Mononuclear cell (primary cell): ENCODE measurements around the gene FRMD4A. TPM values are rescaled to one million over a fixed set of nuclear protein-coding genes. Genes with fewer than 3 reads are reported as not detected.

Experiments used
- H3K27me3 ChIP-seq: 2 replicates; pipeline ENCODE4 v1.6.0; 2011; ENCODE audit warnings: low read length, control low read depth; ENCODE audit not compliant: insufficient read depth
- H3K4me1 ChIP-seq: 2 replicates; pipeline ENCODE4 v1.5.1; 2011; ENCODE audit warnings: mild to moderate bottlenecking, low read length, control low read depth; ENCODE audit not compliant: insufficient read depth
- H3K4me3 ChIP-seq: 2 replicates; pipeline ENCODE4 v1.5.1; 2011; ENCODE audit warnings: mild to moderate bottlenecking, low read length, moderate library complexity
- H3K9me3 ChIP-seq: 2 replicates; pipeline ENCODE4 v1.5.1; 2011; ENCODE audit warnings: low read depth, mild to moderate bottlenecking, control low read depth, low read length
- total RNA-seq: library from RNA; depleted of rRNA; stranded (reverse); fragments of >200 nt; gene quantifications from one replicate; pipeline ENCODE4 v1.2.3, GENCODE V29; 2012

FRMD4A gene
- total RNA-seq, 1 donor: 0.63 TPM

DNA sequence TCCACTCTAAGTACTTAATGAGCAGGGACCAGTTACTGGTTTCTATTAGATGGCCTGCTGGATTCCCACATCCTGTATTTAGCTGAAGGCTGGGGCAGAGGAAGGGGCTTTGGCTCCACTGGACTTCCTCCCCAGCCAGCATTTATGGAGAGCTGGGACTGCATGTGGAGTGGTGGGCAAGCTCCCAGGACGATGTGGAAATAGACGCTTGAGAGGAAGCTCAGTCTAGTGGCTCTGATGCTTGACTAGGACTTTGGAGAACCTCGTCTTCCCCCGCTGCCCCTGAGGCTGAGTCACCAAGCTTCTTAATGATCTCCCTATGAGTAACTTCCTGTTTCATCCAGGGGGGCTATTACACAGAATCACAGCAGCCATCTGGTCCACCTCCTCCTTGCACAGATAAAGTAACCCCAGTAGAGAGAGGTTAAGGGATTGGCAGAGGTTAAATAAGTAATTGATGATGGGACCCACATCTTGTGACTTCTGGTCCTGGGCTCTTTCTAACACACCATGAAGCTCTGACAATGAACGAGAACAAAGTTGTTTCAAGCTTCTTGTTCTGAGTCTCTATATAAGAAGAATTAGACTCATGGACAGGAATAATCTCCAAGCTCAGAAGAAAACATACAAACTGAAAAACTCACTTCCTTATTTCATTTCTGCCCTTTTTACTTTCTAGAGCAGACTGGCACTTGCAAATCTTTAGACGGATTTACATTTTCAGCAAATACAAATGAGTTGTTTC, 617.7 kb downstream of the FRMD4A start:
- Histone ChIP-seq H3K4me1 (peaks cover 24% of the 10 kb centered on the region), H3K4me3 (no peak overlapping the region), H3K27me3 (no peaks in the 10 kb centered on the region), H3K9me3 (no peaks in the 10 kb centered on the region)

DNA sequence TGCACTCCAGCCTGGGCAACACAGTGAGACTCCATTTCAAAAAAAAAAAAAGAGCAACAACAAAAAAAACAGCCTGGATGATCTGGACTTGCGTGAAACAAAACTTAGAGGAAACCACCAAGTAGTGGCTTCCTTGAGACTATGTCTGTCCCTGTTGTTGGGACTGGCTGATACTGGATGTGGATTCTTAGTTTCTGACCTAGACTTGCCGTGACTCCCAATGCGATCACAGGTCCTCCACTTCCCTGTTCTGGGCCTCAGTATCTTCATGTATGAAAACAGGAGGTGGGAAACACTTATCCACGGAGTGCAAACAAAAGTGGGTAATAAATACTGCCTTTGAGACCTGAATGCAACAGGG, 618.3 kb downstream of the FRMD4A start:
- Histone ChIP-seq H3K4me3 (no peak overlapping the region), H3K27me3 (no peaks in the 10 kb centered on the region), H3K9me3 (no peaks in the 10 kb centered on the region), H3K4me1 (peaks cover 24% of the 10 kb centered on the region)

DNA sequence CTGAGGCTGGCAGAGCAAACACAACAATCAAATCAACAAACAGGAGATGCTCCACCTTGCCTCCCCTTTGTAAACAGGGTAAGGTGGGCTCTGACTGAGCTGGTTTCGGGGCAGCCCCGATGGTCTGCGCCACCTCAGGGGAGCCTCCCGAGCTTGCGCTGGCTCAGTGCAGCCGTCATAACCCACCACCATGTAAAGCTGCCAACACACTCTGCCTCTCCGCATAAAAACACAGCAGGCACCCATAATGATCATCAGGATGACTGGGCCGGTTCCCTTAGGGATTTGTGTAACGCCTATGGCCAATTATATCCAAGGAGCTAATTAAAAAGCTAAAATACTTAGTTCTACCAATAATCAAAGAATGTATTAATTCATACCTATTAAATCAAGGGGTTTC, 619.4 kb downstream of the FRMD4A start:
- no peaks in the 10 kb centered on the region for H3K9me3 ChIP-seq
- H3K4me3 ChIP-seq: no peak overlapping the region
- H3K4me1 ChIP-seq: peaks cover 33% of the 10 kb centered on the region
- no peaks in the 10 kb centered on the region for H3K27me3 ChIP-seq

DNA sequence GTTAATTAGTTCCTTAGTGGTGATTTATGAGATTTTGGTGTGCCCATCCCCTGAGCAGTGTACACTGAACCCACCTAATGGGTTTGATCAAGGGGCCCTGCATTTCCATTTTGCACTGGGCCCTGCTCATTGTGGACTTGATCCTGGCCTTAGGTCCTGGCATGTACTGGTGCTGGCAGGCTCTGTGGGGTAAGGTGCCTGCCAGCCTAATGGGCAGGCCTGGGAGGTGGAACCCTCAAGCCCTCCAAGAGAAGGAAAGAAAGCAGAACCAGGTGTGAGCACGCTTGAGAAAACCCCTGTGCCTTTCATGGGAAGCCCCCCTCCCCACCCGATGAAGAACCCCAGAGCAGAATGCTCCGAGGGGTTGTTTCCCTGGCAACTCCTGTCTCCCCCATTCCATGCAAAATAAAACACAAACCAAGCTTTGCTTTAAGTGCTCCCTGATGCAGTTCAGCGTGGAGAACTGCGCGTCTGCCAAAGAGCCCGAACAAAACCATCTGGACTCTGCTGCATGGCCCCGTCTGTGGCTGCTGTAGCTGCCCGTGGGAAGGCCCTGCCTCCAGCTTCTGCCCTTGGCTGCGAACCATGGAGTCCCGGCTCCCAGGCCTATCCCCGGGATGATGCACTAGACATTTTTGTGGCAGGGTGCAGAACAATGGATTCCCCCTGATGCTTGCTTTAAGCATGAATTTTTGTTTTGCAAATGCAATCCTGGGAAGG, 620.6 kb downstream of the FRMD4A start:
- no peak overlapping the region for H3K4me3 ChIP-seq
- no peaks in the 10 kb centered on the region for H3K27me3 ChIP-seq
- peaks cover 33% of the 10 kb centered on the region for H3K4me1 ChIP-seq
- H3K9me3 ChIP-seq: no peaks in the 10 kb centered on the region

DNA sequence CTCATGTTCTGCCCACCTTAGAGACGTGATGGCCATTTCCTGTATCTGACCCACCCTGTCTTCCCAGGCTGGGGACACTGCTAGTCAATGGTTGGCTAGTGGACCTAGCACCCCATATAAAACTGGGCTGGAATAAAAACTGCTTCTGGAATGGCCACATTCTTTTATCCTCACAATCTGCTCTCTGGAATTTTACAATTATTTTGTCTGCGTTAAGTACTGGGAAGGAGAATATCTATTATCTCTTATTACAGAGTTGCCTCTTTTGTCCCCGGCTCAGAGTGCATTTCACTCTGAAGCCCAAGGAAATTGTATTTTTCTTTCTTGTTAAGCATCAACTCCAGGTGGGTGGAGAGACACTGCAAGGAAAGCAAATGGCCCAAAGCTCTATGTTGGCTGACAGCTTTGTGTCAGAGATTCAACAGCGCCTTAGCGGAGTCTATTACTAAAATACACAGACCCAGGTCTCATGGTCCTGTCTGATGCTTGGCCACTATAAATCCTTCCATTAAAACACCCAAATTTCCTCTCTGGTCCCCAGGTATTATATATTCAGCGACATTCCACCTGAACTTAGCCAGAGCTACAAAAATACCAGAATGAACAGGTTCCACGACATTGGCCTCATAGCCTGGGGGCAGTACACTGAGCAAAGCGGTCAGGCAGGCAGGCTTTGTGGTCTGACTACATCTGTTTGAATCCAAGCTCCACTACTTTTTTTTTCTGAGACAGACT, 622.3 kb downstream of the FRMD4A start:
- Histone ChIP-seq H3K4me1 (peaks cover 40% of the 10 kb centered on the region), H3K27me3 (no peaks in the 10 kb centered on the region), H3K4me3 (no peak overlapping the region), H3K9me3 (no peaks in the 10 kb centered on the region)

DNA sequence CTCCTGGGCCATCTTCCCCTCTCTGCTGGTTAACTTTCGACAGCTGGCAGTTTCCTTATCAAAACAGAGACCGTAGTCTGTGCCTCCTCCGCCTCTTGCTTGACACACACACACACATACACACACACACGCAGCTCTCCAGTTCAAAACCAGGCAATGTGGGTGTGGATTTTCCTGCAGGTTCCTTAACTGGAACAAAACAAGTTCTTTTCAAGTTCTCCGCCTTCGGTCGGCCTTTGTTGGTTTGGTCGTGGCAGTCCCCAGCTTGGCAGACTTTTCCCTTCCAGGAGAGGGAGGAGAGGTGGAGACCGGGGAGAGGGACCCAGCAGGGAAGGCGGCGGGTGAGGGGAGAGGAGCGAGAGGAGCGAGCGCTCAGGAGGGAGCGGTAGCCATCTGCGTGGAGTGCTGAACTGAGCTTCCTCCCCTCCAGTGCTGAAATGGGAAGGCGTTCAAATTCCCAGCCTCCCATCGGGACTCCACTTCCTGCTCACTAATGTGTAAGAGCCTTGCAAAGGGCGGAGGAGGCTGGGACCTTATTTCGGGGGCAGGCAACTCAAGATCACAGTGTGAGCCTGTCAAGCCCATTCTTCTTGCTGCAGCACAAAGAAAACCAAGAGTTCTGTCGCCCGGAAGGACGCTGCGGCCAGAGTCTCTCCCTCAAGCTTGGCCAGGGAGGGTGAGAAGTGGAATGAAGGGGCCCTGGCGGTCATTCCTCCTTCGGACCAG, 623.4 kb downstream of the FRMD4A start:
- no peaks in the 10 kb centered on the region for H3K27me3 ChIP-seq
- H3K4me3 ChIP-seq: peak overlapping the region; percentile 15
- no peaks in the 10 kb centered on the region for H3K9me3 ChIP-seq
- peaks cover 29% of the 10 kb centered on the region for H3K4me1 ChIP-seq

DNA sequence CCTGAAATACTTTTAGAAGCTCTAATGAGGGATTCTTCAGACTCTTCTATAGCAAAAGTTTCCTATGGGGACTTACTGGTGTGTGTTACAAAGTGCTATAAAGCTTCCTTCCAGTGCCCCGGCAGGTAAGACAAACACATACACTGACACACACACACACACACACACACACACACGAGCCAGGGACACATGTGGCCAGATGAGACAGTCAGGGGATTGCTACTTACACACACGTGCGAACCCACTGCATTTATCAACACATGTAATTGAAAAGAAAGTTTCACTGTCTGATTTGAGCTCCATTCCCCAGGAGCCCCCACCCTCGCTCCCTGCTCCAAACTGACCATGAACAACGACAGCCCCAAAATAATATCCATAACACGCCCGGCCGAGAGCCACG, 624.1 kb downstream of the FRMD4A start:
- no peaks in the 10 kb centered on the region for H3K9me3 ChIP-seq
- H3K4me1 ChIP-seq: peaks cover 23% of the 10 kb centered on the region
- no peaks in the 10 kb centered on the region for H3K27me3 ChIP-seq
- no peak overlapping the region for H3K4me3 ChIP-seq

DNA sequence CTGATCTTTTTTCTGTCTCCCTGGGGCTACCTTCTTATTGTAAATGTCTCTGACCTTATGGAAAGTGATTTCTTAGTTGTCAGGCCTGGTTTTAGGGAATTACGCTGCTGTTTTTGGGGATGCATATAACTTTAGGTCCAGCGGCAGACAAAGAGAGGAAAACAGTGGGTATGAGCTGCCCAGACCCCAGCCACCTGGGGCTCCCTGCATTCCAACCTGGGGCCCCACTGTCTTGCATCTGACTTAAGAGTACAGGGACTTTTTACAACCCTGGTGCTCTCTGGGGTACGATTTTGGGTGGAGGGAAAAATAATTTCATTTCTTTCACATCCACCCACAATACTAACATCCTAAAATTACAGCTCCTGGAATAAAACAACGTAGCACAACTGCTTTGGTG, 624.5 kb downstream of the FRMD4A start:
- H3K27me3 ChIP-seq: no peaks in the 10 kb centered on the region
- no peaks in the 10 kb centered on the region for H3K9me3 ChIP-seq
- H3K4me3 ChIP-seq: no peak overlapping the region
- H3K4me1 ChIP-seq: peaks cover 23% of the 10 kb centered on the region

DNA sequence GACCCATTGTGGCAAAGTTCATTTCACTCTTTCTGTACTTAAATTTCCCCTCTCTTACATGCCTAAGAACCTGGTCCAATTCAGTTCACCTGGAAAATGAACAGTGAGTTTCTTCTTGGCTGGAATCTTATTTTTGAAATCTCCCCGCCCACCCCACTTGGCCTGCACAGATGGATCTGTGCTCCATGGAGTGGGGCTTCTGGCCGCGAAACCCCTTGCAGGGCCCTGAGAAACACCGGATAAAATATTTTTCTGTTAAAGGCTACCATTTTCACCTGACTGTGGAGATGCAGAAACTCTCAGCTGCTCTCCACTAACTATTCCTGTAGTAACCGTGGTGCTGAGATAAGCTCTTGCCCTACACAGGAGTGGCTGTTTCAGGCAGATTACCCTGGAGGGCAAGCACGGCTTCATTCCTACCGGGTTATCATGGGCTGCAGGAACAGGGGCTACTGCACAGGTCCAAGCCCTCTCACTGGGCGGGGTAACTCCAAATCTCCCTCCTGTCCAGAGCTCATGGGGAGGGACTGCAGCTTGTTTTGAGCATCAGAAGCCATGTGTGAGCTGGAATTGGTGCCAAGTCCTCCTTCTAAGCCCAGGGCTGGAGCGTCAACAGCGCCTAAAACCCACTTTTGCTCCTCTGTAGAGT, 625.1 kb downstream of the FRMD4A start:
- H3K27me3 ChIP-seq: no peaks in the 10 kb centered on the region
- H3K4me1 ChIP-seq: peaks cover 23% of the 10 kb centered on the region
- H3K9me3 ChIP-seq: no peaks in the 10 kb centered on the region
- no peak overlapping the region for H3K4me3 ChIP-seq

DNA sequence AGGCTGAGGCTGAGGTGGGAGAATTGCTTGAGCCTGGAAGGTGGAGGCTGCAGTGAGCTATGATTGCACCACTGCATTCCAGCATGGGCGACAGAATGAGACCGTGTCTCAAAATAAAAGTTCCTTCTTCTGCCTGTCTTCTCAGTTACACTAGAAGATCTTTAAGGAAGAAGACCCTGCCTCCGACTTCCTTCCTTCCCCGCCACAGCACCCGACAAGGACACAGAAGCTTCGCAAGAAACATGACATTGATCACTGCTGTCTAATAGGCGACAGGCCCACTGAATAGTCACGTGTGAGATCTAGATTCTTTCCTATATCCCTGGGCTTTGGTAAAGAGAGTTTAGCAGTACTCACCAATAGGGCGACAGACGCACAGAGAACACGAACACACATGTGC, 625.8 kb downstream of the FRMD4A start:
- Histone ChIP-seq H3K4me3 (no peak overlapping the region), H3K4me1 (peaks cover 23% of the 10 kb centered on the region), H3K9me3 (no peaks in the 10 kb centered on the region), H3K27me3 (no peaks in the 10 kb centered on the region)

DNA sequence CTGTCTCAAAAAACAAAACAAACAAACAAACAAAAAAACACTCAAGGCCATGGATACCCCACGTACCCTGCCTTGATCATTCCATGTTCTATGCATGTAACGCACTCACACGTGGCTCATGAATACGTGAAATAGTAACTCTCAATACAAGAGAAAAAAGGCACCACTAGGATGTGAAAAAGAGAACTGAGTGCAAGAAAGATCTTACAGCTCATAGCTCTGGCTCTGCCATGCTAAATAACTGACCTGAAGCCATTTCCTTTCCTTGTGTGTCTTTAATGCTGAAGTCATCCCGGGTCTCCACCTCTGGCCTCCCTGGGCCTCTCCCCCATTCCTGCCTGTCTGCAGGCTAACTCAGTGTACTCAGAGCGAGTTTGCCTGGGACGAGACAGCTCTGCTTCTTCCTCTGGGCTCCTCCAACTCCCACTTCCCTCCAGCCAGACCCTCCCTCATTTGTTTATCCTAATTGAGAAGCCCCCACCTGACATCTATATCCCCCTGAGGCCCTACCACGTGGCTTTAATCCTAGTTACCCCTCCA, 626.7 kb downstream of the FRMD4A start:
- Histone ChIP-seq H3K4me3 (no peak overlapping the region), H3K4me1 (peaks cover 23% of the 10 kb centered on the region), H3K9me3 (no peaks in the 10 kb centered on the region), H3K27me3 (no peaks in the 10 kb centered on the region)

DNA sequence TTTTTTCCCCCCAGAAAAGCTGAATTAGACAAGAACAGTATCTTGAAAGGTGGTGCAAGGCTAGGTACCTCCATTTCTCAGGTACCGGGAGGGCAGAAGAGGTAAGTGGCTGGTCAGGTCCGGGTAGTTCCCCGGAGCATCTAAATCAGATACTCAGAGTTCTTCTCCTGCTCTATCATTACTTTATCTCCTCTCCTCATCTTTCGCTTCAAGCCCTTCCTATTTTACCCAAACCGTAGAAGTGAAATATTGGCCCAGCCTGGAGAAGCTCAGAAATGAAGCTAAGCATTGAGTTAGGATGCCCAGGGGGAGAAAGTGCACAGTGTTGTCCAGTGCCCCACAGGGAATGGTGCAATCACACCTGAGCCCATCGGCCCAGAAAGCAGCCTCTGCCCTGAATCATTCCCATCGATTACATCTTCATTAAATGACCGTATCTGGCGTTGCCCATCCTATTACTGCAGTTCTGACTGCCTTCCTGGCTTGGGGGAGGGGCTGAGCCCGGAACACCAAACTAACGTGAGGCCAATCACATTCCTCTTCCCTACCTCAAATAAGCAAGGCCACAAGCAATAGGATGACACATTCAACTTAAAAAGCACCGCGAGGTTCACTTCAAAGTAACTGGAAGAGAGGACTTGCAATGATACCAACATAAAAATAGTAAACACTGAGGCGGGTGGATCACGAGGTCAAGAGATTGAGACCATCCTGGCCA, 627.5 kb downstream of the FRMD4A start:
- H3K9me3 ChIP-seq: no peaks in the 10 kb centered on the region
- no peaks in the 10 kb centered on the region for H3K27me3 ChIP-seq
- H3K4me1 ChIP-seq: peaks cover 23% of the 10 kb centered on the region
- no peak overlapping the region for H3K4me3 ChIP-seq

DNA sequence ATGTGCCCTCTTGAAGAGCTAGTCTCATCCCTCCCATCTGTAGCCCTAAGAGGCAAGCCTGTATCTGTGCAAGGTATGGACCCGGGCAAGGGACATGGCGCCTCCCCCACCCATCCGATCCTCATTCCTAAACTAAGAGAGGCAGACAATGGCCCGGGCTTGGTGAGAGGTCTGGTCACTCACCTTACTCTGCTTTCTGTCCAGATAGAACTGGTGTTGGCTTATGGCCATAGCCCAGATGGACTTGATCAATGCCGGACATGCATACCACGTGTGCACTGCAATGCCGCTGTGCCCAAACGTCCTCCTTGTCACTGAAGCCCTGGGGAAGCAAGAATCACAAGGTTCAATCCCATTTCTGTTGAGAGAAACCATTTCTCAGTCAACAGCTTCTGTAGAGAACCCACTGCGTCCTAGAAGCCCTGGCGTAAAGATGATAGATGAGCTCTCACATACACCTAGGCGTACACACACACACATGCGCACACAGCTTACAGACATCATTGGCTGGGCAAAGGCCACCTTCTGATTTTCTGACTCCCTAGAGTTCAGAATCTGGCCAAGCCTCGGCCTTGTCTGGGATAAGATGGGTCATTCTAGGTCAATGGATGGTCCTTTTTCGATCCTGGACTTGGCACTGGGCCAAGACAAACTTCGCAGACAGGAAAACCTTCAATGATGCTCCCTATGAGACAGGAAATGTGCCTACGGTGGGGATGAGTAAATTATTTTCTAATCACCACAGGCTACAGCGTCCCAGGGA, 629.4 kb downstream of the FRMD4A start:
- Histone ChIP-seq H3K27me3 (no peaks in the 10 kb centered on the region), H3K4me1 (peaks cover 9% of the 10 kb centered on the region), H3K4me3 (no peak overlapping the region), H3K9me3 (no peaks in the 10 kb centered on the region)
